ENCODE measurements around the gene EFCAB9. TPM values are rescaled to one million over a fixed set of nuclear protein-coding genes. Genes with fewer than 3 reads are reported as not detected.

Gene EFCAB9
- total RNA-seq, 3 donors from 2014 or later: not detected

GRCh38 chr5:172252501-172252900 is 58.5 kb downstream of the EFCAB9 start:
- TF ChIP-seq CTCF (IDR thresholded peaks at IDR 0.05): no peak
- H3K4me3 ChIP-seq: no peak overlapping the region
- H3K36me3 ChIP-seq (ENCODE audit: low read depth): no peaks in the 10 kb centered on the region
- DNase-seq: no peak
- intact Hi-C loops (cut with DNase I, micrococcal nuclease): no loop called here
- no peaks in the 10 kb centered on the region for H3K4me1 ChIP-seq (ENCODE audit: low read depth)
- peaks cover 22% of the 10 kb centered on the region for H3K9me3 ChIP-seq
- ATAC-seq: no peak

Other genes with a start within 250 kb of the EFCAB9 start
- gene FBXW11, start 187.5 kb upstream of the EFCAB9 start, total RNA-seq: 10 to 100 TPM; 37.2 to 50.2 (median 39.5) TPM
- 10 to 100 TPM; 22.7 to 36.3 (median 29.9) TPM for gene STK10, start 5.9 kb upstream of the EFCAB9 start, total RNA-seq
- gene UBTD2, start 89.6 kb downstream of the EFCAB9 start, total RNA-seq: 10 to 100 TPM; 18.3 to 22.2 (median 20.0) TPM